NCI-H2107 treated with DMSO at 0.1 percent for 48 hours (cell line): ENCODE results near the gene CCDC85A.

Source experiments
- DNase-seq: peaks from one replicate; lab custom pipeline; 2025; ENCODE audit not compliant: unreplicated experiment; lab: John Stamatoyannopoulos, UW

The CCDC85A gene

GRCh38 chr2:56292951-56293350, 109.2 kb downstream of the CCDC85A start:
- no peak for DNase-seq

- no peak for DNase-seq
These were observed 111.9 kb downstream of the CCDC85A start for GRCh38 chr2:56295666-56296065.

GRCh38 chr2:56297671-56298070, 113.9 kb downstream of the CCDC85A start:
- no peak for DNase-seq

GRCh38 chr2:56299171-56299691, 115.4 kb downstream of the CCDC85A start:
- no peak for DNase-seq

- DNase-seq: no peak
These were observed 125.9 kb downstream of the CCDC85A start for GRCh38 chr2:56309626-56310170.

- no peak for DNase-seq
These were observed 129.7 kb downstream of the CCDC85A start for GRCh38 chr2:56313500-56313921.

- DNase-seq: no peak
These were observed 130.6 kb downstream of the CCDC85A start for GRCh38 chr2:56314371-56314770.

- DNase-seq: no peak
These were observed 131.0 kb downstream of the CCDC85A start for GRCh38 chr2:56314796-56315195.

GRCh38 chr2:56315376-56315775, 131.6 kb downstream of the CCDC85A start:
- DNase-seq: no peak

GRCh38 chr2:56316011-56316410, 132.2 kb downstream of the CCDC85A start:
- DNase-seq: no peak

- no peak for DNase-seq
These were observed 134.4 kb downstream of the CCDC85A start for GRCh38 chr2:56318147-56318546.

GRCh38 chr2:56325661-56326345, 142.0 kb downstream of the CCDC85A start:
- DNase-seq: no peak

- DNase-seq: no peak
These were observed 142.6 kb downstream of the CCDC85A start for GRCh38 chr2:56326346-56326741.

GRCh38 chr2:56331810-56332209, 148.0 kb downstream of the CCDC85A start:
- DNase-seq: no peak

- DNase-seq: no peak
These were observed 150.2 kb downstream of the CCDC85A start for GRCh38 chr2:56333812-56334485.

GRCh38 chr2:56334622-56335021, 150.8 kb downstream of the CCDC85A start:
- no peak for DNase-seq

GRCh38 chr2:56335101-56335500, 151.3 kb downstream of the CCDC85A start:
- no peak for DNase-seq

GRCh38 chr2:56337342-56337741, 153.6 kb downstream of the CCDC85A start:
- peak; percentile 42 for DNase-seq

GRCh38 chr2:56338232-56338631, 154.4 kb downstream of the CCDC85A start:
- DNase-seq: no peak

GRCh38 chr2:56344771-56345170, 161.0 kb downstream of the CCDC85A start:
- no peak for DNase-seq

- DNase-seq: no peak
These were observed 164.1 kb downstream of the CCDC85A start for GRCh38 chr2:56347881-56348280.
